D721Med (cell line): ENCODE data around the gene OR1F1.
"Not testable (repeated sequence)": the region's sequence is repeated elsewhere in the genome, so short reads cannot be mapped to it uniquely, and the experiment has no call there.

Experiments used
- DNase-seq: peaks from one replicate; pipeline ENCODE4 v3.0.0; 2011; ENCODE audit warnings: low spot score; ENCODE audit not compliant: insufficient read length
- FAIRE-seq: peaks from 2 replicates; lab custom pipeline; 2011; peaks lifted over from hg19 to GRCh38; lab: Jason Lieb, UNC
- TF ChIP-seq, protein P1 (sequence below): IDR thresholded peaks from 2 replicates; pipeline ENCODE4 v1.5.1; 2012; ENCODE audit warnings: mild to moderate bottlenecking, control low read depth; ENCODE audit not compliant: insufficient read depth; ENCODE audit errors: missing control alignments

The OR1F1 gene

DNA sequence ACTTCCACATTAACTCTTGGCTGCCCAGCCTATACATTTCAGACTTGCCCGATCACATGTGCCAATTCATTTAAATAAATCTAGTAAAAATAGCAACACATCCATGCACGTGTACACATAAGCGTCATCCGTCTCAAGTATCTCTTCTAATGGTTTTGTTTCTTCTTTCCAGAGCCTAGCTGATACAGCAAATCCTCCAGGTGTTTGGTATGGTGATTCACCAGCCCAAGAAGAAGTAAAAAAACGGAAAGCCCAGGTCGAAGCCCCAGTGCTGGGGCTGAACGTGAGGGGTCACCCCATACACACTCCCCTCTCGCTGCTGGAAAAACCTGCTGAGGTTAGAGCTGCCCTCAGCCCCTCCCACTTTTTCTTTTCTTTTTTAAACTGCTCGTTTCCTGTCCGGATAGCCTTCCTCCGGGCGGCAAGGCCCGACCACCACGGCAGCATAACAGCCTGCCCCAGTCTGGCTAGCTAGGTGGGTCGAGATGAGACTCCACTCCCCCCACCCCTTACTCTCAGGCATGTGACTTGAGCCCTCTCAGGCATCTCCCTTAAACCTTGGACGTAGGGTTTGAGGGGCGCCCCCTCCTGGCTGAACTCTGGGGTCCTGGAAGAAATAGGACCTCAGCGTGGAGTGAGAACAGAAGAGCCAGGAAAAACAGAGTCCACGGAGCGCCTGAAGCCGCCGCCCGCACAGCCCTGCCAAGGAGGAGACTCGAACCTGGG, 13.9 kb upstream of the OR1F1 start:
- TF ChIP-seq, protein P1, sequence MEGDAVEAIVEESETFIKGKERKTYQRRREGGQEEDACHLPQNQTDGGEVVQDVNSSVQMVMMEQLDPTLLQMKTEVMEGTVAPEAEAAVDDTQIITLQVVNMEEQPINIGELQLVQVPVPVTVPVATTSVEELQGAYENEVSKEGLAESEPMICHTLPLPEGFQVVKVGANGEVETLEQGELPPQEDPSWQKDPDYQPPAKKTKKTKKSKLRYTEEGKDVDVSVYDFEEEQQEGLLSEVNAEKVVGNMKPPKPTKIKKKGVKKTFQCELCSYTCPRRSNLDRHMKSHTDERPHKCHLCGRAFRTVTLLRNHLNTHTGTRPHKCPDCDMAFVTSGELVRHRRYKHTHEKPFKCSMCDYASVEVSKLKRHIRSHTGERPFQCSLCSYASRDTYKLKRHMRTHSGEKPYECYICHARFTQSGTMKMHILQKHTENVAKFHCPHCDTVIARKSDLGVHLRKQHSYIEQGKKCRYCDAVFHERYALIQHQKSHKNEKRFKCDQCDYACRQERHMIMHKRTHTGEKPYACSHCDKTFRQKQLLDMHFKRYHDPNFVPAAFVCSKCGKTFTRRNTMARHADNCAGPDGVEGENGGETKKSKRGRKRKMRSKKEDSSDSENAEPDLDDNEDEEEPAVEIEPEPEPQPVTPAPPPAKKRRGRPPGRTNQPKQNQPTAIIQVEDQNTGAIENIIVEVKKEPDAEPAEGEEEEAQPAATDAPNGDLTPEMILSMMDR, result peak; percentile 58
- no peak for DNase-seq
- no peak for FAIRE-seq

DNA sequence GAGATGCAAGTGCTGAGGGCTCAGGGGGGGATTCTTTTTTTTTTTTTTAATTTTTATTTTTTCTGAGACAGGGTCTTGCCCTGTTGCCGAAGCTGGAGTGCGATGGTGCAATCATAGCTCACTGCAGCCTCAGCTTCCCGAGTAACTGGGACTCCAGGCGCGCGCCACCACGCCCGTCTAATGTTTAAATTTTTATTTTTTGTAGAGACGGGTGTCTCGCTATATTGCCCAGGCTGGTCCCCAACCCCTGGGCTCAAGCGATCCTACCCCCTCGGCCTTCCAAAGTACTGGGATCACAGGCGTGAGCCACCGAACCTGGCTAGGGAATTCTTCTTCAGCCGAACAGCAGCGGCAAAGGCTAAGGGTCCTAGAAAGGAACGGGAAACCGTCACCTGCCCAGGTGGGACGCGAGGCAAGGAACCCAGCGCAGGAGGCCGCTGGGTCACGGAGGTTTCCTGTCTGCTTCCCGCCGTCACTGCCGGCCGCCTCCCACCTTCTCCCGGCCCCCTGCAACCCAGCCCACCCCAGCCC, 13.3 kb upstream of the OR1F1 start:
- TF ChIP-seq, protein P1, result no peak
- FAIRE-seq, result no peak
- DNase-seq, result no peak

DNA sequence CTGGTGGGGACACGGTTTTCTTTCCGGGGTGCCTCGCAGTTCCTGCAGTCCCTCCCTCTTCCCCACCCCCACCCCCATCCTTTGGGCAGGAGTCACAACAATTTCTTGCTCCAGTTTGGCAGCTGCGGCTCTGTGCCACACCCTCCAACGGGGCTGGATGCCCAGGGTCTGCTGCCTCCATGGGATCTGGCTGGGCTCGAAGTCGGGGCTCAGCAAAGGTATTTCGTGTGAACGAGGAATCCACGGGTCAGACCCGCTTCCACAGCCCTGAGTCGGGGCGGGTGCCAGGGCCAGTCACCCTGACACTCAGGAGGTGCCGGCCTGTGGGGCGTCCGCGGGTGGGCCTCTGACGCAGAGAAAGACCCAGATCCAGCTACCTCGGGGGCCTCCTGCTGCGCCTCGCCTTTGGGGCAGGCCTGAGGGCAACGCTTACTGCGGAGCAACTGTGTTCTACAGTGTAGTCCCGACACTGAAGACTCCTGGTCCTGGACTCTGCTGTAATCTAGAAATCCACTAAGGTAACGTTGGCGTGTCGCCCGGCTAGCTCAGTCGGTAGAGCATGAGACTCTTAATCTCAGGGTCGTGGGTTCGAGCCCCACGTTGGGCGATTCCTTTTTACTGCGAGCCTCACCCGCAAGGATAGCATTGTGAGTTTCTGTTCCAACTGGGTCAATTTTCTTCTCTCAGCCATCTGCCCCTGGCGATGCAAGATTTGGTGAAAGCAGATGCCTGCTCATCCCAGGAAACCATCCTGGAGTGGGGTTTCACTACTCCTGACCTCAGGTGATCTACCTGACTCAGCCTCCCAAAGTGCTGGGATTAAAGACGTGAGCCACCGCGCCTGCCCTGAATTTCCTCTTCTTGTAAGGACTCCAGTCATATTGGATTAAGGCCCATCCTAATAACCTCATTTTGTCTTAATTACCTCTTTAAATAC, 12.6 kb upstream of the OR1F1 start:
- no peak for FAIRE-seq
- DNase-seq, result no peak
- TF ChIP-seq, protein P1, result no peak

DNA sequence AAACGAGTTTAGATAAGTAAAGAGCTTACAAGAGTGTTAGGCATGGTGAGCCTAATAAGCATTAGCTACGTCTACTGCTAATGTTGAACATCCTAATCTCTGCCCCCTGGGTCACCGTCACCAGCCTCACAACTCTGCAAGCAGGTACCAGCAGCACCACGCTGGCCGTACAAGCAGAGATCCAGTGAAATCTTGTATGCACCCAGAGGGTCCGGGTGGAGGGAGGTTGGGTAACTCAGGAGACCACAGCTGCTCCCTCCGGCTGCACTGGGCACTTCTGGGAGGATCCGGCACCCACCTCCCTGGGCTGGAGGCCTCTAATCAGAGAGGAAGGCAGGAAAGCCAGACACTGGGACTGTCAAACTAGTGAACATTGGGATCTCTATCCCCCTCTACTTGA, 8.4 kb upstream of the OR1F1 start:
- TF ChIP-seq, protein P1, result no peak
- FAIRE-seq (no peak), DNase-seq (no peak)

DNA sequence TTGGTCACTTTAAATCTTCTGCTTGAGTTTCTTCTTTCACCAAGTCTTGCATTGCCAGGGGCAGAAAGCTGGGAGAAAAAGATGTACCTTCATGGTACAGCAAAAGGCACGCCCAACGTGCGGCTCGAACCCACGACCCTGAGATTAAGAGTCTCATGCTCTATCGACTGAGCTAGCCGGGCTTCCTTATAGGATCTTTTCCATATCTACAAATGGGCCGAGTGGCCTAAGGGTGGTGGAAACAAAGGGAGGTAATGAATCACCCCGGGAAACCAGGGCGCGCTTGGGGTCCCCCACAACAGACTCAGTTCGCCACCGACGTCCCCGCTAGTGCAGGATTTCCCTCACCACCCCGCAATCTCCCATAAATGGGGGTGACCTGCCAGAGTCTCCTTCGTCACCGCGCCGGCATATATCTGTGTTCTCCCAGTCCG, 7.5 kb upstream of the OR1F1 start:
- TF ChIP-seq, protein P1, result no peak
- FAIRE-seq (no peak), DNase-seq (no peak)

DNA sequence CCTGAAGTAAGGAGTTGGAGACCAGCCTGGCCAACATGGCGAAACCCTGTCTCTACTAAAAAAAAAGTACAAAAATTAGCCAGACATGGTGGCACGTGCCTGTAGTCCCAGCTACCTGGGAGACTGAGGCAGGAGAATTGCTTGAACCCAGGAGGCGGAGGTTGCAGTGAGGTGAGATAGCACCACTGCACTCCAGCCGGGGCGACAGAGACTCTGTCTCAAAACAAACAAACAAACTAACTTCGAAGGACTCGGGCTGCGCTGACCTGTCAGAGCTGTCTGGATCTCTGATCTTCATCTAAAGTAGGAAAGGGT, 5.8 kb upstream of the OR1F1 start:
- DNase-seq, FAIRE-seq: not testable (repeated sequence)

DNA sequence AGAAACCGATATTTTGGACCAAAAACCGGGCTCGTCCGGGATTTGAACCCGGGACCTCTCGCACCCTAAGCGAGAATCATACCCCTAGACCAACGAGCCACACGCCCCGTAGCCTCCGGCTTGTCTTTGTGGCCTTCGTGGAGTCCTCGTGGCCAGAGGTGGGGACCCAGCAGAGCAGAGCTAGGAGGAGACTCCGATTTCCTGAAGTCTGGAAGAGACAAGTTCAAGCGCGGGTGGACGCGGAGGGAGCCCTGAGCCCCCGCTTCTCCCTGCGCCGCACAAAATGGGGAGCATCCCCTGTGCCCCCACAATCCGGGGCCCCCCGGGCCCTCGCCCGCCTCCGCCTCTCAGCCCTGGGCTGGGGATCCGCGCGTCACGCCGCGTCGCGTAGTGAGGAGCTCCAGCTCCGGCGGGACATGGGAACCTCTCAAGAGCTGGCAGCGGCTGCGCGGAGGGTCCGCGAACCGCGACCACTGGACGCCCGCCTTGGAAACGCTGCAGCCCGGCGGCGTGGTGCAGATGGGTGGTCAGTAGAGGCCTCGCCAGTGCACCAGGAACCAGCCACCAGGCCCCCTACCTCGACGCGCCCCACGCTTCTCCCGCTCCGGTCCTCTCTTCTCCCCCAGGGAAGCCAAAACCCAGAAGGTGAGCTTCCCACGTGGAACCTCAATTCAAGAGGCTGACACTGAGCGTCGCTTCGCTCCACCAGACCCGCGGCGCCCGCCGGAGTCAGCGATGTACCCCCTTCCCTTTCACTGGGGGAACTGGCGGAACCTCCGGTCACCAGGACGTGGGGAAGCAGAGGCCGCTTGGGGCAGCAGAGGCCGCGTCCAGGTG, 5.2 kb upstream of the OR1F1 start:
- DNase-seq, result no peak
- TF ChIP-seq, protein P1, result no peak
- FAIRE-seq, result no peak
